SK-N-MC (cell line): ENCODE data around the gene TUBA4A.
A peak's percentile ranks its signal among the peaks of the same experiment; 100 is the strongest.
"Not testable (repeated sequence)": the region's sequence is repeated elsewhere in the genome, so short reads cannot be mapped to it uniquely, and the experiment has no call there.

Experiments used
- DNase-seq: peaks from one replicate; pipeline ENCODE4 v3.0.0-alpha.2; 2011; ENCODE audit warnings: low read depth, low spot score
- H3K27ac ChIP-seq: fragments of 200-600 bp; sonication (generic); 2 replicates; pipeline ENCODE4 v1.5.1; 2016; ENCODE audit warnings: mixed run types
- H3K36me3 ChIP-seq: fragments of 200-600 bp; sonication (generic); 2 replicates; pipeline ENCODE4 v1.6.1; 2017; ENCODE audit warnings: antibody characterized with exemption, low read length, mixed read lengths; ENCODE audit not compliant: insufficient read depth
- H3K4me3 ChIP-seq: fragments of 200-600 bp; sonication (generic); 2 replicates; pipeline ENCODE4 v1.5.1; 2016
- H3K9ac ChIP-seq: fragments of 200-600 bp; sonication (generic); 2 replicates; pipeline ENCODE4 v1.8.0; 2017; ENCODE audit warnings: mixed run types, mixed read lengths; ENCODE audit not compliant: insufficient read length
- H3K9me3 ChIP-seq: fragments of 200-600 bp; sonication (generic); 2 replicates; pipeline ENCODE4 v1.6.1; 2017; ENCODE audit warnings: low read depth, mild to moderate bottlenecking, antibody characterized with exemption, low read length, moderate library complexity, mixed read lengths
- EZH2 ChIP-seq: fragments of 200-600 bp; sonication (generic); IDR thresholded peaks from one replicate; pipeline ENCODE4 v1.6.1; 2017; ENCODE audit warnings: antibody characterized with exemption
- FOXP2 ChIP-seq: optimal IDR thresholded peaks from 2 replicates; pipeline ENCODE3; 2011; ENCODE audit warnings: mild to moderate bottlenecking, moderate library complexity; ENCODE audit not compliant: insufficient read depth; ENCODE audit errors: extremely low read length, control extremely low read depth
- POLR2AphosphoS5 ChIP-seq: IDR thresholded peaks from 2 replicates; pipeline ENCODE4 v1.6.1; 2012; ENCODE audit warnings: mild to moderate bottlenecking, low read depth, low read length, borderline replicate concordance

The TUBA4A gene

DNA sequence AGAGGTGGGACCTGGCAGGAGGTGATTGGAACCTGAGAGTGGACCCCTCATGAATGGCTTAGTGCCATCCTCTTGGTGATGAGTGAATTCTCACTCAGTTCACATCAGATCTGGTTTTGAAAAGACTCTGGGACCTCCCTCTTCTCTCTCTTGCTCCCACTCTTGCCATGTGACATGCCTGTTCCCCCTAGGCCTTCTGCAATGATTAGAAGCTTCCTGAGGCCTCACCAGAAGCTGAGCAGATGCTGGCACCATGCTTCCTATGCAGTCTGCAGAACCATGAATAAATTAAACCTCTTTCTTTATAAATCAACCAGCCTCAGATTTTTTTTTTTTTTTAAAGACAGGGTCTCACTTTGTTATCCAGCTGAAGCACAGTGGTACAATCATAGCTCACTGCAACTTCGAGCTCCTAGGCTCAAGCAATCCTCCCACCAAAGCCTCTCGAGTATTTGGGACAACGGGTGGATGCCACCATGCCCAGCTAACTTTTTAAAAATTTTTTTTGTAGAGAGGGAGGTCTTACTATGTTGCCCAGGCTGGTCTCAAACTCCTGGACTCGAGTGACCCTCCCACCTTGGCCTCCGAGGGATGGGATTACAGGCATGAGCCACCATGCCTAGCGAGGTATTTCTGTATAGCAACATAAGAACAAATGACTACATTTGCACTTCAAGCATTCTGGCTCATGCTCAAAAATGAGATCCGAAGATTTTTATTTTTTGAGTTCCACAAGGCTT lies 49.1 kb downstream of the TUBA4A start:
- H3K9ac ChIP-seq, result no peak overlapping the region

DNA sequence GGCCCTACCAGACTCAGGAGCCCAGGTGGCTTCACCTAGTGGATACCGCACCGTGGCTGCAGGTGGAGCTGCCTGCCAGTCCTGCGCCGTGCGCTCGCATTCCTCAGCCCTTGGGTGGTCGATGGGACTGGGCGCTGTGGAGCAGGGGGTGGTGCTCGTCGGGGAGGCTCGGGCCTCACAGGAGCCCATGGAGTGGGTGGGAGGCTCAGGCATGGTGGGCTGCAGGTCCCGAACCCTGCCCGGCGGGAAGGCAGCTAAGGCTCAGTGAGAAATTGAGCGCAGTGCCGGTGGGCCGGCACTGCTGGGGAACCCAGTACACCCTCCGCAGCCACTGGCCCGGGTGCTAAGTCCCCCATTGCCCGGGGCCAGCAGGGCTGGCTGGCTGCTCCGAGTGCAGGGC lies 52.4 kb downstream of the TUBA4A start:
- DNase-seq, H3K27ac ChIP-seq, H3K9ac ChIP-seq, H3K4me3 ChIP-seq, H3K9me3 ChIP-seq, H3K36me3 ChIP-seq: not testable (repeated sequence)

More for the DNA sequence above, 49.1 kb downstream of the TUBA4A start:
- Histone ChIP-seq H3K36me3 (peaks cover 15% of the 10 kb centered on the region), H3K27ac (no peak overlapping the region), H3K9me3 (no peaks in the 10 kb centered on the region), H3K4me3 (no peak overlapping the region)
- TF ChIP-seq EZH2 (no peak), FOXP2 (no peak), POLR2AphosphoS5 (no peak)
- DNase-seq, result no peak

DNA sequence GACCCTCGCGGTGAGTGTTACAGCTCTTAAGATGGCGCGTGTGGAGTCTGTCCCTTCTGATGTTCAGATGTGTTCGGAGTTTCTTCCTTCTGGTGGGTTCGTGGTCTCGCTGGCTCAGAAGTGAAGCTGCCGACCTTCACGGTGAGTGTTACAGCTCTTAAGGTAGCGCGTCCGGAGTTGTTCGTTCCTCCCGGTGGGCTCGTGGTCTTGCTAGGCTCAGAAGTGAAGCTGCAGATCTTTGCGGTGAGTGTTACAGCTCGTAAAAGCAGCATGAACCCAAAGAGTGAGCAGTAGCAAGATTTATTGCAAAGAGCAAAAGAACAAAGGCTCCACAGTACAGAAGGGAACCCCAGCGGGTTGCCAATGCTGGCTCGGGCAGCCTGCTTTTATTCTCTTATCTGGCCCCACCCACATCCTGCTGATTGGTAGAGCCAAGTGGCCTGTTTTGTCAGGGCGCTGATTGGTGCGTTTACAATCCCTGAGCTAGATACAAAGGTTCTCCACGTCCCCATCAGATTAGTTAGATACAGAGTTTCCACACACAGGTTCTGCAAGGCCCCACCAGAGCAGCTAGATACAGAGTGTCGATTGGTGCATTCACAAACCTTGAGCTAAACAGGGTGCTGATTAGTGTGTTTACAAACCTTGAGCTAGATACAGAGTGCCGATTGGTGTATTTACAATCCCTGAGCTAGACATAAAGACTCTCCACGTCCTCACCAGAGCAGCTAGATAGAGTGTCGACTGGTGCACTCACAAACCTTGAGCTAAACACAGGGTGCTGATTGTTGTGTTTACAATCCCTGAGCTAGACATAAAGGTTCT lies 53.0 kb downstream of the TUBA4A start:
- DNase-seq, H3K9ac ChIP-seq, H3K9me3 ChIP-seq, H3K4me3 ChIP-seq, H3K36me3 ChIP-seq: not testable (repeated sequence)
- peak; percentile 74 for TF ChIP-seq POLR2AphosphoS5
- peak overlapping the region; percentile 70; the same call in 1 of the 2 replicates for H3K27ac ChIP-seq
